Upper lobe of left lung (tissue), 6 donors: ENCODE results near the gene ATF1. TPM values are rescaled to one million over a fixed set of nuclear protein-coding genes. Genes with fewer than 3 reads are reported as not detected.

Experiments used
- ATAC-seq, 2 donors: fragments of 200-7000 bp; cut with Tn5 transposase; one replicate each; pipeline ENCODE4 v1.9.1; 2022; ENCODE audit warnings: mild to moderate bottlenecking in 2 of 2, moderate library complexity in 2 of 2; ENCODE audit not compliant: low FRiP score in 2 of 2
- DNase-seq, 2 donors: peaks; one replicate each; pipeline ENCODE4 v3.0.0-alpha.2; 2019 to 2020
- H3K27ac ChIP-seq, 4 donors: fragments of 200-600 bp; sonication (generic); one replicate each; pipeline ENCODE4 v1.5.1; 2016 to 2019
- H3K27me3 ChIP-seq, 4 donors: fragments of 200-600 bp; sonication (generic); one replicate each; pipeline ENCODE4 v1.5.1; 2017 to 2019
- H3K36me3 ChIP-seq, 4 donors: fragments of 200-600 bp; sonication (generic); one replicate each; pipeline ENCODE4 v1.5.1; 2016 to 2019
- H3K4me1 ChIP-seq, 4 donors: fragments of 200-600 bp; sonication (generic); one replicate each; pipeline ENCODE4 v1.5.1; 2018 to 2019
- H3K4me3 ChIP-seq, 4 donors: fragments of 200-600 bp; sonication (generic); one replicate each; pipeline ENCODE4 v1.5.1; 2017 to 2019; ENCODE audit warnings: mild to moderate bottlenecking in 2 of 4, moderate library complexity in 1 of 4
- H3K9me3 ChIP-seq, 4 donors: fragments of 200-600 bp; sonication (generic); one replicate each; pipeline ENCODE4 v1.5.1; 2018 to 2019
- CTCF ChIP-seq, 6 experiments: fragments of 450-650 bp in 4 of 6; fragments of 200-600 bp in 2 of 6; sonication (generic) in 2 of 6; IDR thresholded peaks; one replicate each; pipeline ENCODE4 v1.5.1; 2016 to 2019; ENCODE audit warnings: antibody characterized with exemption in 6 of 6
- EP300 ChIP-seq, 4 donors: sonication (generic); formaldehyde crosslinking; IDR thresholded peaks; one replicate each; pipeline ENCODE4 v1.5.1; 2017; ENCODE audit warnings: antibody characterized with exemption in 4 of 4, control low read depth in 2 of 4
- POLR2A ChIP-seq, 4 donors: fragments of 450-650 bp; IDR thresholded peaks; one replicate each; pipeline ENCODE4 v1.5.1; 2016 to 2017; ENCODE audit warnings: antibody characterized with exemption in 4 of 4, mild to moderate bottlenecking in 2 of 4
- POLR2AphosphoS5 ChIP-seq, 2 donors: sonication (generic); formaldehyde crosslinking; IDR thresholded peaks; one replicate each; pipeline ENCODE4 v1.5.1; 2017; ENCODE audit warnings: antibody characterized with exemption in 2 of 2
- WGBS, 2 donors: methylation state at CpG; one replicate each; pipeline ENCODE4 v1.1.5; 2017 to 2018; 5-methylcytosine and 5-hydroxymethylcytosine counted together
- total RNA-seq, 6 donors: library from RNA; depleted of rRNA in 4 of 6; stranded (reverse); fragments of >200 nt in 4 of 6; gene quantifications; one replicate each; pipeline versions ENCODE4 v1.1.0 to v1.2.1, GENCODE V29; 2016 to 2021
- donor health status: DM: no; HTN: no; CAD: no; lungs with moderate emphysema.
- donor health status: DM: no; HTN: yes; CAD: no; lungs with severe emphysema.

ATF1 gene
- total RNA-seq, 6 donors from 2014 or later, result 23.0 to 48.1 (median 33.9) TPM

- WGBS, 2 donors, result 82 to 91% methylated on average over 5 of the region's 5 CpGs
- Histone ChIP-seq H3K36me3 (peaks cover 46 to 100% (median 78%) of the 10 kb centered on the region in 4 donors), H3K27me3 (no peaks in the 10 kb centered on the region), H3K9me3 (no peaks in the 10 kb centered on the region), H3K27ac (no peak overlapping the region), H3K4me1 (no peaks in the 10 kb centered on the region), H3K4me3 (no peak overlapping the region)
- ATAC-seq (no peak), DNase-seq (no peak)
- TF ChIP-seq EP300 (IDR thresholded peaks at IDR 0.05) (no peak), POLR2AphosphoS5 (IDR thresholded peaks at IDR 0.05) (no peak), POLR2A (IDR thresholded peaks at IDR 0.05) (no peak), CTCF (IDR thresholded peaks at IDR 0.05) (no peak)
These were observed 38.6 kb upstream of the ATF1 start for GRCh38 chr12:50725011-50725942.

GRCh38 chr12:50727466-50727865 lies 36.4 kb upstream of the ATF1 start:
- no peak overlapping the region for H3K4me3 ChIP-seq
- DNase-seq (no peak), ATAC-seq (no peak)
- no peaks in the 10 kb centered on the region for H3K9me3 ChIP-seq
- no peak for TF ChIP-seq POLR2A (IDR thresholded peaks at IDR 0.05)
- no peak for TF ChIP-seq EP300 (IDR thresholded peaks at IDR 0.05)
- TF ChIP-seq POLR2AphosphoS5 (IDR thresholded peaks at IDR 0.05), result no peak
- no peak for TF ChIP-seq CTCF (IDR thresholded peaks at IDR 0.05)
- peaks cover 40 to 99% (median 76%) of the 10 kb centered on the region in 4 donors for H3K36me3 ChIP-seq
- WGBS, 2 donors, result 93 to 97% methylated on average over 2 of the region's 2 CpGs
- H3K27me3 ChIP-seq, result no peaks in the 10 kb centered on the region
- H3K27ac ChIP-seq, result no peak overlapping the region
- H3K4me1 ChIP-seq, result no peaks in the 10 kb centered on the region

GRCh38 chr12:50728417-50728816 lies 35.5 kb upstream of the ATF1 start:
- no peak for DNase-seq
- Histone ChIP-seq H3K27me3 (no peaks in the 10 kb centered on the region), H3K27ac (no peak overlapping the region), H3K36me3 (peaks cover 36 to 99% (median 76%) of the 10 kb centered on the region in 4 donors), H3K9me3 (no peaks in the 10 kb centered on the region), H3K4me3 (no peak overlapping the region), H3K4me1 (no peaks in the 10 kb centered on the region)
- WGBS, 2 donors, result 92% methylated on average over 7 of the region's 7 CpGs
- TF ChIP-seq EP300 (IDR thresholded peaks at IDR 0.05) (no peak), POLR2AphosphoS5 (IDR thresholded peaks at IDR 0.05) (no peak), CTCF (IDR thresholded peaks at IDR 0.05) (no peak), POLR2A (IDR thresholded peaks at IDR 0.05) (no peak)
- ATAC-seq, result no peak

GRCh38 chr12:50728841-50729240 lies 35.1 kb upstream of the ATF1 start:
- 79% methylated on average over 4 of the region's 4 CpGs for WGBS, 2 donors
- no peak overlapping the region for H3K4me3 ChIP-seq
- no peaks in the 10 kb centered on the region for H3K9me3 ChIP-seq
- peaks cover 35 to 99% (median 78%) of the 10 kb centered on the region in 4 donors for H3K36me3 ChIP-seq
- TF ChIP-seq CTCF (IDR thresholded peaks at IDR 0.05) (no peak), EP300 (IDR thresholded peaks at IDR 0.05) (no peak), POLR2A (IDR thresholded peaks at IDR 0.05) (no peak), POLR2AphosphoS5 (IDR thresholded peaks at IDR 0.05) (no peak)
- no peak for ATAC-seq
- no peaks in the 10 kb centered on the region for H3K27me3 ChIP-seq
- DNase-seq, result no peak
- H3K27ac ChIP-seq, result no peak overlapping the region
- no peaks in the 10 kb centered on the region for H3K4me1 ChIP-seq
